ENCODE results near the gene ITPK1. TPM values are rescaled to one million over a fixed set of nuclear protein-coding genes. Genes with fewer than 3 reads are reported as not detected.
A peak's percentile ranks its signal among the peaks of the same experiment; 100 is the strongest.

The ITPK1 gene
- total and polyA plus RNA-seq, 2 donors (not counting 3 experiments of a cell fraction or from before 2014, with no cell fraction given): 39.6 to 51.8 TPM

- H3K27ac ChIP-seq (ENCODE audit: insufficient read depth, low read depth, low read length): no peak overlapping the region
- no peaks in the 10 kb centered on the region for H3K9me1 ChIP-seq (replicated peaks; ENCODE audit: control insufficient read depth, extremely low read depth, insufficient read depth, low read length)
- no peaks in the 10 kb centered on the region for H3K27me3 ChIP-seq (ENCODE audit: control insufficient read depth in 2 of 2, insufficient read depth in 2 of 2, low read length in 2 of 2)
- CTCF ChIA-PET: no interaction called here
- H3K4me2 ChIP-seq (ENCODE audit: insufficient read depth, low read length): peak overlapping the region; percentile 10
- peak; percentile 42 for FAIRE-seq
- dilution Hi-C loops (cut with MboI; ENCODE audit: extremely low pct_ligation_motif_present, low sequenced_read_pairs) (no loop called here), intact Hi-C loops (cut with micrococcal nuclease) (no loop called here)
- no peak overlapping the region for H3K9ac ChIP-seq (replicated peaks; ENCODE audit: extremely low read depth, insufficient read depth, low read length)
- no peaks in the 10 kb centered on the region for H3K36me3 ChIP-seq (ENCODE audit: control insufficient read depth in 2 of 2, extremely low read depth in 1 of 2, insufficient read depth in 2 of 2, low read length in 2 of 2)
- peaks cover 17% of the 10 kb centered on the region for H3K4me1 ChIP-seq (ENCODE audit: control insufficient read depth, extremely low read depth, insufficient read depth, low read length)
- H3K9me3 ChIP-seq (replicated peaks; ENCODE audit: control insufficient read depth, insufficient read depth, low read length): no peaks in the 10 kb centered on the region
- H4K20me1 ChIP-seq (replicated peaks; ENCODE audit: control insufficient read depth, extremely low read depth, insufficient read depth, low read length): no peaks in the 10 kb centered on the region
- POLR2A ChIA-PET: no interaction called here
- TF ChIP-seq MYC (IDR thresholded peaks at IDR 0.05; ENCODE audit: low read depth, low read length): no peak
- no peak for TF ChIP-seq POLR2A (IDR thresholded peaks at IDR 0.05; ENCODE audit: low read depth, low read length)
- no peak for TF ChIP-seq MAX (IDR thresholded peaks at IDR 0.05; ENCODE audit: insufficient read depth, insufficient read length)
- TF ChIP-seq EZH2 (IDR thresholded peaks at IDR 0.05; ENCODE audit: borderline replicate concordance, low read depth, low read length, severe bottlenecking): no peak
- TF ChIP-seq FOS (IDR thresholded peaks at IDR 0.05; ENCODE audit: borderline replicate concordance, insufficient read depth, low read length): no peak
- no peak for TF ChIP-seq GATA2 (IDR thresholded peaks at IDR 0.05; ENCODE audit: insufficient read depth, insufficient read length, low read depth, low read length)
- no peak for TF ChIP-seq JUN (IDR thresholded peaks at IDR 0.05; ENCODE audit: borderline replicate concordance, insufficient read depth, insufficient read length, low read depth)
- no peak for TF ChIP-seq POLR2AphosphoS5 (IDR thresholded peaks at IDR 0.05; ENCODE audit: insufficient read depth, low read depth, low read length)
- no peak for TF ChIP-seq CTCF (IDR thresholded peaks at IDR 0.05; ENCODE audit: extremely low read depth in 1 of 2, insufficient read depth in 1 of 2, low read depth in 1 of 2, low read length in 2 of 2)
- peak overlapping the region; percentile 15 for H2AFZ ChIP-seq (ENCODE audit: low read depth, low read length)
- no peaks in the 10 kb centered on the region for H3K79me2 ChIP-seq (ENCODE audit: control insufficient read depth, insufficient read depth, low read length)
- peak; percentile 43 for DNase-seq (ENCODE audit: low read depth, low spot score)
- no TSS peak for BruUV-seq (replicated peaks)
- H3K4me3 ChIP-seq (replicated peaks in 1 of 3; ENCODE audit: insufficient read depth in 1 of 3, low read depth in 1 of 3, low read length in 3 of 3): no peak overlapping the region
These were observed 41.6 kb downstream of the ITPK1 start for GRCh38 chr14:93073910-93074769.
